Measurements from ENCODE around the gene WBP1. TPM values are rescaled to one million over a fixed set of nuclear protein-coding genes. Genes with fewer than 3 reads are reported as not detected.

Gene WBP1
- total RNA-seq, 1 donor from 2014 or later: 96.1 TPM

DNA sequence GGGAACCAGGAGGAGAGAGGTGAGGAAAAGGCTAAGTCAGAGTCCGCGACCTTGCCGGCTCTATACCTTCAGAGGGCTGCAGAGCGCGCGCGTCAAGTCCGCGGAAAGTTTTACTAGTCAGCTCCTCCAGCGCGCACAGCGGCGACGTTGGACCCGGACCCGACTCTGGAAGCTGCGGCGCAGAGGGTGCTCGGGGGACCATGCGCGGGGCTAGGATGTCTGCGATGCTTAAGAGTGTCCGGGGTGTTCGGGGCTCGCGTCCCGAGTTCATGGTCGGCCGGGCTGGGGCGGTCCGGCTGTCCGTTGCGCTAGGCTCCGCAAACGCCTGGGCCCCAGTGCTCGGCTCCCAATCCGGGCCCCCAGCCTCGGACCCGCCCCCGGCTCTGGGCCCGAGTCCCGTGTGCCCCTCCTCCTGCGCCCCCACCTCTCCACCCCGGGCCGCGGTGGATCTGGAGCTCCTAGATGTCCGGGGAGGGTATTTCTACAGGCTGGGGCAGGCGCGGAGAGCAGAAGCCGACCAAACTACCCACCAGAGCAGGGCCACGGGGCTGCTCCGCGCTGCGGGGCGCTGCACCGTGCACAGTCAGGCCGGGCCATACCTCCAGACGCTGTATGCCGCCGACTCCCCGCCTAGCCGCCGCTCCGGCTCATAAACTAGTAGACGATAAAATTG, 41.2 kb downstream of the WBP1 start, which contains the start of gene LBX2:
TSS of gene LBX2 (minus strand) at position 337 of the 673 bp plus-strand sequence. CDS start at position 271, 66 bp downstream.
- peak within 1 kb of the TSS; percentile 40 for H3K27ac Mint-ChIP-seq (ENCODE audit: unreplicated experiment)
- H3K4me3 Mint-ChIP-seq (ENCODE audit: unreplicated experiment): peak within 1 kb of the TSS; percentile 76
- H3K9me3 Mint-ChIP-seq (ENCODE audit: unreplicated experiment): no peaks in the 10 kb centered on the region
- H3K36me3 Mint-ChIP-seq (ENCODE audit: unreplicated experiment): peaks cover 8% of the 10 kb centered on the region
- no peak for DNase-seq (ENCODE audit: extremely low spot score, unreplicated experiment)
- peaks cover 51% of the 10 kb centered on the region for H3K4me1 Mint-ChIP-seq (ENCODE audit: unreplicated experiment)
- TF ChIP-seq, protein P1, sequence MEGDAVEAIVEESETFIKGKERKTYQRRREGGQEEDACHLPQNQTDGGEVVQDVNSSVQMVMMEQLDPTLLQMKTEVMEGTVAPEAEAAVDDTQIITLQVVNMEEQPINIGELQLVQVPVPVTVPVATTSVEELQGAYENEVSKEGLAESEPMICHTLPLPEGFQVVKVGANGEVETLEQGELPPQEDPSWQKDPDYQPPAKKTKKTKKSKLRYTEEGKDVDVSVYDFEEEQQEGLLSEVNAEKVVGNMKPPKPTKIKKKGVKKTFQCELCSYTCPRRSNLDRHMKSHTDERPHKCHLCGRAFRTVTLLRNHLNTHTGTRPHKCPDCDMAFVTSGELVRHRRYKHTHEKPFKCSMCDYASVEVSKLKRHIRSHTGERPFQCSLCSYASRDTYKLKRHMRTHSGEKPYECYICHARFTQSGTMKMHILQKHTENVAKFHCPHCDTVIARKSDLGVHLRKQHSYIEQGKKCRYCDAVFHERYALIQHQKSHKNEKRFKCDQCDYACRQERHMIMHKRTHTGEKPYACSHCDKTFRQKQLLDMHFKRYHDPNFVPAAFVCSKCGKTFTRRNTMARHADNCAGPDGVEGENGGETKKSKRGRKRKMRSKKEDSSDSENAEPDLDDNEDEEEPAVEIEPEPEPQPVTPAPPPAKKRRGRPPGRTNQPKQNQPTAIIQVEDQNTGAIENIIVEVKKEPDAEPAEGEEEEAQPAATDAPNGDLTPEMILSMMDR (IDR thresholded peaks at IDR 0.05): no peak
- H3K27me3 Mint-ChIP-seq (ENCODE audit: unreplicated experiment): peaks cover 39% of the 10 kb centered on the region

DNA sequence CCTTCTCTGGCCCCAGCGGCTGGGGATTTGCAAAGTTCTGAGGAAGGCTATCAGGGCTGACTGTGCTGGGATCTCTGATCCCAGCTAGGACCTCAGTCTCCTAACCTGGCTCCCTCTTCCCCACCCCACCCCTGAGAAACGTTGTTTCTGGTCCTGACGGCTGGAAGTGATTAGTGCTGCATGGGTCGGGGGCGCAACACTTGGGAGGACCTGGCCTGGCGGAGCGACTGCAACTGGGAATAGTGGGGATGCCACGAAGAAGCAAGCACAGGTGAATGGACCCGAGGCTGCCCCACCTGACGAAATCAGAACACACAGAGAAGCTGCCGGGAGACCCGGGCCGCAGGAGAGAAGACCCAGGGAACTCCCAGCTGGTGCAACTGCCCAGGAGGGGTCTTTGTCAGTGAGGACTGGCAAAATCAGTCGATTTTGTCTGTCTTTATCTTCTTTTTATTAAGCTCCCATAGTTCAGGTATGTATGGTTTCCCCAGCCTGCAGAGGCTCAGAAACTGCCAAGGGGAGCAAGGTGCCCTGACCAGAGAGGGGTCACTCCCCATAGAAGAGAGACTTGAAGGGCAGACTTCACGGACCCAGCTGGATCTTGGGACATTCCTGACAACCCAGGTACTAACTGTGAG, 41.8 kb downstream of the WBP1 start:
- DNase-seq (ENCODE audit: extremely low spot score, unreplicated experiment): no peak
- no peaks in the 10 kb centered on the region for H3K9me3 Mint-ChIP-seq (ENCODE audit: unreplicated experiment)
- H3K27me3 Mint-ChIP-seq (ENCODE audit: unreplicated experiment): peaks cover 39% of the 10 kb centered on the region
- TF ChIP-seq, protein P1 (IDR thresholded peaks at IDR 0.05): no peak
- H3K27ac Mint-ChIP-seq (ENCODE audit: unreplicated experiment): no peak overlapping the region
- H3K4me3 Mint-ChIP-seq (ENCODE audit: unreplicated experiment): peak overlapping the region; percentile 10
- H3K36me3 Mint-ChIP-seq (ENCODE audit: unreplicated experiment): peaks cover 14% of the 10 kb centered on the region
- peaks cover 57% of the 10 kb centered on the region for H3K4me1 Mint-ChIP-seq (ENCODE audit: unreplicated experiment)

DNA sequence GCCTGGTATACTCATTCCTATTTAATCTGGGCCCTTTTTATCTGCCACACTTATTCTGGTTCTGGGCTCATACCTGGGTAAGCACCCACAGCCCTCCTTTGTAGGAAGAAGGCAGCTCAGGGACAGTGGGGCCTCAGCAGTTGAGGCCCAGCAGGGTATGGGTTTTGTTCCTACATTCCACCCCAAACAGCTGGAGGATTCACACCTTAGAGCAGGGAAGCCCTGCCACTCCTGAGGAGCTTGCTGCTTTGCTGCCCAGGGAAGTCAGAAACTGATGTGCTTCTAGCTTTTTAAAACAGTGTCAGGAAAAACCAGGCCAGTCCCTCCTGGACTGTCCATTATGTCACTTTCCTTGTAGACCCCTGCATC, 42.3 kb downstream of the WBP1 start:
- Mint-ChIP-seq H3K4me3 (ENCODE audit: unreplicated experiment) (no peak overlapping the region), H3K27ac (ENCODE audit: unreplicated experiment) (no peak overlapping the region), H3K4me1 (ENCODE audit: unreplicated experiment) (peaks cover 62% of the 10 kb centered on the region), H3K9me3 (ENCODE audit: unreplicated experiment) (no peaks in the 10 kb centered on the region), H3K27me3 (ENCODE audit: unreplicated experiment) (peaks cover 39% of the 10 kb centered on the region), H3K36me3 (ENCODE audit: unreplicated experiment) (peaks cover 18% of the 10 kb centered on the region)
- TF ChIP-seq, protein P1 (IDR thresholded peaks at IDR 0.05): no peak
- no peak for DNase-seq (ENCODE audit: extremely low spot score, unreplicated experiment)

DNA sequence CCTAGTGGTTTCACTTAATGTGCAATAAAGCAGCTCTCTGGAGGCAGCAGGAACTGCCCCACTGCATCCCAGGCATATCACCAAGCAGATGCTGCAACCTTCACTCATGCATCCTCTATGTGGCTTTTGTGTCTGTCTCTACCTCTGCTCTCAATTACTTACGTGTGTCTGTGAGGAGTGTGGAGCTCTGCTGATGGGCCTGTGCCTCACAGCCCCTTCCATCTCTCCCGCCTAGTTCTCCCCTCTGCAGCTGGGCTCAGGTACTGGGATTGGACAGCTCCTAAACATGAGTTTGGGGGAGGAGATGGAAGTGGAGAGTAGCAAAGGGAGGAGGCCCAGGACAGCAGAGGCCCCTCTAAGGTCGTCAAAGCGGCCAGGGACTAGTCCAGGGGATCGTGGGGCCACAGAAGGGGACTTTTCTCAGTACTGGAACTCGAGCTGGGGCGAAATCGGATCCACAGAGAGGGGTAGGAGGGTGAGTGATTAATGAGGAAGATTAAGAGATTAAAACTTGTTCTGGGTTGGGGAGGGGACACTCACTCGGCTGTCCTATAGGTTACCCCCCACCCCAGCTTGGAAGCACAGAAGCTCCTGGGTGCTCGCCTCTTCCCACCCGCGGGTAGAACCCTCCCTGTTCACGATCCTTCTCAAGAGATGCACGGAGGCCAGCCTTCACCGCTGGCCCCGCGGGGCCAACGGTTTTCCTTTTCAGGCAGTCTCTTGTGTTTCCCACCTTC, 43.3 kb downstream of the WBP1 start:
- H3K36me3 Mint-ChIP-seq (ENCODE audit: unreplicated experiment): peaks cover 15% of the 10 kb centered on the region
- H3K27me3 Mint-ChIP-seq (ENCODE audit: unreplicated experiment): peaks cover 39% of the 10 kb centered on the region
- peaks cover 71% of the 10 kb centered on the region for H3K4me1 Mint-ChIP-seq (ENCODE audit: unreplicated experiment)
- no peak for DNase-seq (ENCODE audit: extremely low spot score, unreplicated experiment)
- TF ChIP-seq, protein P1 (IDR thresholded peaks at IDR 0.05): no peak
- no peak overlapping the region for H3K27ac Mint-ChIP-seq (ENCODE audit: unreplicated experiment)
- H3K9me3 Mint-ChIP-seq (ENCODE audit: unreplicated experiment): no peaks in the 10 kb centered on the region
- peak overlapping the region; percentile 71 for H3K4me3 Mint-ChIP-seq (ENCODE audit: unreplicated experiment)
